ENCODE measurements around the gene NUP62. TPM values are rescaled to one million over a fixed set of nuclear protein-coding genes. Genes with fewer than 3 reads are reported as not detected.

NUP62 gene
- total RNA-seq, 3 donors from 2014 or later (not counting 1 experiment from before 2014, with no cell fraction given), result 34.2 to 57.4 (median 40.9) TPM

DNA sequence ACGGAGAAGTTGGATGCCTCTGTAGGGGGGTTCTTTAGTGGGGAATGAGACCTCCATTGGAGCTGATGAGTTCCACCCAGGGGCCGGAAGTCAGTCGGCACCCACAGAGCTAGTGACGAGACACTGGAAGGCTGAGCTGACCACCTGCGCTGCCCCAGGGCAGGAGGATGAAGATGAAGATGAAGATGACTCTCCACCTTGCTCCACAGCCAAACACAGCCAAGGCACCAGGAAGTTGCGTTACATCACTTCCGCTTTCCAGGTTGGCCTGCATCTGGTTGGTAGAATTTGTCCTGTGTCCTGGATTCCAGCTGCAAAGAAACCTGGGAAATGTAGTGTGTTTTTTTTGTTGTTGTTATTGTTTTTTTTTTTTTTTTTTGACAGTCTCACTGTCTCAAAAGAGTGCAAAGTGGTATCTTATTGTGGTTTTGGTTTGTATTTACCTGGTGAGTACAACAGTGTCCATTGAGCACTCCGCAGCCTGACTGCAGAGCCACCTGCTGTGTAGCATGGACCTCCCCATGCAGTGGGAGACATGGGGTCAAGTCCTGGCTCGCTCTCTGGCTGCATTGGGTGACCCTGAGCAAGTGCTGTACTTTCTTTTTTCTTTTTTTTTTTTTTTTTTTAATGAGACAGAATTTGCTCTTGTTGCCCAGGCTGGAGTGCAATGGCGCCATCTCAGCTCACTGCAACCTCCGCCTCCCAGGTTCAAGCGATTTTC, 49.9 kb downstream of the NUP62 start:
- Mint-ChIP-seq H3K27ac (no peak overlapping the region), H3K4me3 (no peak overlapping the region), H3K27me3 (ENCODE audit: low read depth in 2 of 2) (no peaks in the 10 kb centered on the region), H3K36me3 (no peaks in the 10 kb centered on the region), H3K9me3 (no peaks in the 10 kb centered on the region), H3K4me1 (peaks cover 22 to 26% of the 10 kb centered on the region in 2 donors)
- peaks cover 47% of the 10 kb centered on the region for H3K36me3 ChIP-seq (ENCODE audit: control insufficient read depth, insufficient read depth, low read length)
- intact Hi-C loops (cut with micrococcal nuclease), result loop anchor here (5.0 kb wide), 1 partner anchor 392 kb away; the partner anchor contains the start of gene RPL13A
- peaks cover 22% of the 10 kb centered on the region for H3K4me1 ChIP-seq (ENCODE audit: control insufficient read depth, insufficient read depth, low read length)
- WGBS (ENCODE audit: insufficient coverage), result 92% methylated on average over 12 of the region's 12 CpGs
- no peak overlapping the region for H3K27ac ChIP-seq (ENCODE audit: low read length)
- TF ChIP-seq, protein P1, sequence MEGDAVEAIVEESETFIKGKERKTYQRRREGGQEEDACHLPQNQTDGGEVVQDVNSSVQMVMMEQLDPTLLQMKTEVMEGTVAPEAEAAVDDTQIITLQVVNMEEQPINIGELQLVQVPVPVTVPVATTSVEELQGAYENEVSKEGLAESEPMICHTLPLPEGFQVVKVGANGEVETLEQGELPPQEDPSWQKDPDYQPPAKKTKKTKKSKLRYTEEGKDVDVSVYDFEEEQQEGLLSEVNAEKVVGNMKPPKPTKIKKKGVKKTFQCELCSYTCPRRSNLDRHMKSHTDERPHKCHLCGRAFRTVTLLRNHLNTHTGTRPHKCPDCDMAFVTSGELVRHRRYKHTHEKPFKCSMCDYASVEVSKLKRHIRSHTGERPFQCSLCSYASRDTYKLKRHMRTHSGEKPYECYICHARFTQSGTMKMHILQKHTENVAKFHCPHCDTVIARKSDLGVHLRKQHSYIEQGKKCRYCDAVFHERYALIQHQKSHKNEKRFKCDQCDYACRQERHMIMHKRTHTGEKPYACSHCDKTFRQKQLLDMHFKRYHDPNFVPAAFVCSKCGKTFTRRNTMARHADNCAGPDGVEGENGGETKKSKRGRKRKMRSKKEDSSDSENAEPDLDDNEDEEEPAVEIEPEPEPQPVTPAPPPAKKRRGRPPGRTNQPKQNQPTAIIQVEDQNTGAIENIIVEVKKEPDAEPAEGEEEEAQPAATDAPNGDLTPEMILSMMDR (IDR thresholded peaks at IDR 0.05), result no peak
- DNase-seq (no peak), ATAC-seq (no peak)
- H3K27me3 ChIP-seq (ENCODE audit: control insufficient read depth, insufficient read depth, low read length), result no peaks in the 10 kb centered on the region
- no peaks in the 10 kb centered on the region for H3K9me3 ChIP-seq (ENCODE audit: control insufficient read depth, insufficient read depth, low read length)
- no peak overlapping the region for H3K4me3 ChIP-seq (ENCODE audit: low read length)

DNA sequence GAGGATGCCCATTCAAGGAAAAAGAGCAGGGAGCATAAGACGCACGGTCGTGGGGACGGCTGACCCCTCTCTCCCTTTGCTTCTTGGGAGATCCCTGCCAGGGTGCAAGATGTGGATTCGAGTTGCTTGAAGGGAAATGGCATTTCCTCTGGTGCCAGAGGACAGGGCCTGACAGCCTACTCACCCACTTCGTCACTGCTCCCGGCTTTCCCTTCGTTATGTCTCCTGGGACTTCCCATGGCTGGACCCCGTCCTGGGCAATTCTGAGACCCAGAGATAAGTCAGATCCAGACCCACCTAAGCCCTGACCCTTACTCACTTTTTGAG, 50.6 kb downstream of the NUP62 start:
- TF ChIP-seq, protein P1 (IDR thresholded peaks at IDR 0.05), result no peak
- H3K27me3 Mint-ChIP-seq (ENCODE audit: low read depth in 2 of 2), result no peaks in the 10 kb centered on the region
- no peak overlapping the region for H3K27ac Mint-ChIP-seq
- H3K27ac ChIP-seq (ENCODE audit: low read length), result no peak overlapping the region
- H3K4me1 Mint-ChIP-seq, result peaks cover 22 to 26% of the 10 kb centered on the region in 2 donors
- WGBS (ENCODE audit: insufficient coverage), result 93% methylated on average over 9 of the region's 9 CpGs
- no peak overlapping the region for H3K4me3 Mint-ChIP-seq
- ATAC-seq, result no peak
- H3K4me3 ChIP-seq (ENCODE audit: low read length), result no peak overlapping the region
- H3K36me3 ChIP-seq (ENCODE audit: control insufficient read depth, insufficient read depth, low read length), result peaks cover 43% of the 10 kb centered on the region
- no peaks in the 10 kb centered on the region for H3K9me3 Mint-ChIP-seq
- DNase-seq, result no peak
- intact Hi-C loops (cut with micrococcal nuclease), result loop anchor here (5.0 kb wide), 1 partner anchor 391 kb away; the partner anchor contains the start of gene RPL13A
- no peaks in the 10 kb centered on the region for H3K36me3 Mint-ChIP-seq
- no peaks in the 10 kb centered on the region for H3K27me3 ChIP-seq (ENCODE audit: control insufficient read depth, insufficient read depth, low read length)
- H3K4me1 ChIP-seq (ENCODE audit: control insufficient read depth, insufficient read depth, low read length), result peaks cover 22% of the 10 kb centered on the region
- H3K9me3 ChIP-seq (ENCODE audit: control insufficient read depth, insufficient read depth, low read length), result no peaks in the 10 kb centered on the region

DNA sequence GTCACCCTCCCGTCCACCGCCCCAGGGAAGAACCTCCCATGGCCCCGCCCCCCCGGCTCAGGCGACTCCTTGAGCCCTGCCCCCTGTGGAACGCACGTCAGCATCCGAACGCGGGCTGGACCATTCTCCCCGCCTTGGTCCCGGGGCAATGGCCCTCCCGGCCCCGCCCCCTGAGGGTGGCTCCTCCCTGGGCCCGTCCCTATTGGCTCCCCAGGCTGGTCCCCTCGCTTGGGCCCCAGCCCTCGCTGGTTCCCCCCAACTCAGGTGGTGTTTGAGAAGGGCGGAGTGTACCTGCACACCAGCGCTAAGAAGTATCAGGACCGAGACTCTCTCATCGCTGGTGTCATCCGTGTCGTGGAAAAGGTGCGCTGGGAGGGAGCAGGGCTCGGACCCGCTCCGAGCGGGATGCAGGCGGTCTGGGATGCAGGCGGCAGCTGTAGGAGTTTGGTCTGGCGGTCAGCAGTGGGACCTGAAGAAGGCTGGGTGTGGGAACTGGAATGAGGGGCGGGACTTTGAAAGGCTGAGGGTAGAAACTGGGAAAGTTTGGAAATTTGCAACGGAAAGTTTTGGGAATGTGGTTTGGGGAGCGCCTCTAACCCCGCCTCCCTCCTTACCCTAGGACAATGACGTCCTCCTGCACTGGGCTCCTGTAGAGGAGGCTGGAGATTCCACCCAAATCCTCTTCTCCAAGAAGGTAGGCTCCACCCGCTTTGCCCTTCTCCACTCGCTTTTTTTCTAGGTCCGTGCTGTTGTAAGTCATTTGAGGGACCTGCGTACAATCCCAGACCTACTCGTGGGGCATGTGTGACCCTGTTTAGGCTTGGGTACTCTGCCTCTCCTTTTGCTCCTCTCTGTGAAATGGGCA, 51.2 kb downstream of the NUP62 start:
- Histone ChIP-seq H3K4me1 (ENCODE audit: control insufficient read depth, insufficient read depth, low read length) (peaks cover 22% of the 10 kb centered on the region), H3K9me3 (ENCODE audit: control insufficient read depth, insufficient read depth, low read length) (no peaks in the 10 kb centered on the region), H3K36me3 (ENCODE audit: control insufficient read depth, insufficient read depth, low read length) (peaks cover 37% of the 10 kb centered on the region), H3K27ac (ENCODE audit: low read length) (peak overlapping the region; percentile 99), H3K4me3 (ENCODE audit: low read length) (peak overlapping the region; percentile 57), H3K27me3 (ENCODE audit: control insufficient read depth, insufficient read depth, low read length) (no peaks in the 10 kb centered on the region)
- H3K4me1 Mint-ChIP-seq, result peaks cover 22 to 26% of the 10 kb centered on the region in 2 donors
- intact Hi-C loops (cut with micrococcal nuclease), result loop anchor here (1.0 to 5.0 kb wide), 8 partner anchors 9 to 425 kb away; partner anchors contain the start of genes ALDH16A1, ATF5, FUZ and IL4I1
- no peaks in the 10 kb centered on the region for H3K27me3 Mint-ChIP-seq (ENCODE audit: low read depth in 2 of 2)
- WGBS (ENCODE audit: insufficient coverage), result 14% methylated on average over 39 of the region's 41 CpGs
- TF ChIP-seq, protein P1 (IDR thresholded peaks at IDR 0.05), result no peak
- ATAC-seq (peak; percentile 61 to 79 (median 63)), DNase-seq (peak; percentile 96 to 98)
- no peak overlapping the region for H3K4me3 Mint-ChIP-seq
- H3K36me3 Mint-ChIP-seq, result no peaks in the 10 kb centered on the region
- no peak overlapping the region for H3K27ac Mint-ChIP-seq
- no peaks in the 10 kb centered on the region for H3K9me3 Mint-ChIP-seq

Data from natural killer cell (primary cell).